GM12873 (cell line): ENCODE measurements around the gene NEU1.

Experiments used
- TF ChIP-seq, protein P1 (sequence below): IDR thresholded peaks from 2 replicates; pipeline ENCODE4 v1.5.1; 2012; ENCODE audit warnings: low read depth, mild to moderate bottlenecking, moderate library complexity, low read length, control low read depth; ENCODE audit not compliant: insufficient read depth; ENCODE audit errors: missing control alignments

NEU1 gene

GRCh38 chr6:31836474-31837368 is 25.9 kb downstream of the NEU1 start:
- TF ChIP-seq, protein P1, sequence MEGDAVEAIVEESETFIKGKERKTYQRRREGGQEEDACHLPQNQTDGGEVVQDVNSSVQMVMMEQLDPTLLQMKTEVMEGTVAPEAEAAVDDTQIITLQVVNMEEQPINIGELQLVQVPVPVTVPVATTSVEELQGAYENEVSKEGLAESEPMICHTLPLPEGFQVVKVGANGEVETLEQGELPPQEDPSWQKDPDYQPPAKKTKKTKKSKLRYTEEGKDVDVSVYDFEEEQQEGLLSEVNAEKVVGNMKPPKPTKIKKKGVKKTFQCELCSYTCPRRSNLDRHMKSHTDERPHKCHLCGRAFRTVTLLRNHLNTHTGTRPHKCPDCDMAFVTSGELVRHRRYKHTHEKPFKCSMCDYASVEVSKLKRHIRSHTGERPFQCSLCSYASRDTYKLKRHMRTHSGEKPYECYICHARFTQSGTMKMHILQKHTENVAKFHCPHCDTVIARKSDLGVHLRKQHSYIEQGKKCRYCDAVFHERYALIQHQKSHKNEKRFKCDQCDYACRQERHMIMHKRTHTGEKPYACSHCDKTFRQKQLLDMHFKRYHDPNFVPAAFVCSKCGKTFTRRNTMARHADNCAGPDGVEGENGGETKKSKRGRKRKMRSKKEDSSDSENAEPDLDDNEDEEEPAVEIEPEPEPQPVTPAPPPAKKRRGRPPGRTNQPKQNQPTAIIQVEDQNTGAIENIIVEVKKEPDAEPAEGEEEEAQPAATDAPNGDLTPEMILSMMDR, result no peak

- TF ChIP-seq, protein P1, result no peak
These were observed 26.6 kb downstream of the NEU1 start for GRCh38 chr6:31836047-31836473.

- TF ChIP-seq, protein P1, result no peak
These were observed 28.0 kb downstream of the NEU1 start for GRCh38 chr6:31834367-31835250.

DNA sequence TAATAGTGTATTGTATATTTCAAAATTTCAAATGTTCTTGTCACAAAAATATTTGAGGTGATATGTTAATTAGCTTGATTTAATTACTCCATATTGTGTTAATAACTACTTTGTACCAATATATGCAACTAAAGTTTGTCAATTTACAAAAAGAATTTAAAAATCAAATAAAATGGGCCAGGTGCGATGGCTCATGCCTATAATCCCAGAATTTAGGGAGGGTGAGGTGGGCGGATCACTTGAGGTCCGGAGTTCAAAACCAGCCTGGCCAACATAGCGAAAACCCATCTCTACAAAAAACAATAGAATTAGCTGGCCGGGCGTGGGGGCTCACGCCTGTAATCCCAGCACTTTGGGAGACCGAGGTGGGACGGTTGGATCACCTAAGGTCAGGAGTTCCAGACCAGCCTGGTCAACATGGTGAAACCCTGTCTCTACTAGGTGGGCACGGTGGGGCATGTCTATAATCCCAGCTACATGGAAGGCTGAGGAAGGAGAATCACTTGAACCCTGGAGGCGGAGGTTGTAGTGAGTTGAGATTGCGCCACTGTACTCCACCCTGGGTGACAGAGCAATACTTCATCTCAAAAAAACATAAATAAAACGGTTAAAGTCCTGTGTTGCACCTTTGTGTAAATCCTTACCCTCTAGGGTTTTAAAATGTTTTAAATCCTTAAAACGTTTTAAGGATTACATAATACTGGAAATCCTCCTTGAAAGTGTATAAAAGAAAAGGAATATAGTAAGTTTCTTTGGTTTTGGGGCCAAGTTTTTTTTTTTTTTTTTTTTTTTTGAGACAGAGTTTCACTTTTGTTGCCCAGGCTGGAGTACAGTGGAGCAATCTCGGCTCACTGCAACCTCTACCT is 31.0 kb downstream of the NEU1 start:
- TF ChIP-seq, protein P1, result no peak

- TF ChIP-seq, protein P1, result no peak
These were observed 31.7 kb downstream of the NEU1 start for GRCh38 chr6:31830886-31831335.

DNA sequence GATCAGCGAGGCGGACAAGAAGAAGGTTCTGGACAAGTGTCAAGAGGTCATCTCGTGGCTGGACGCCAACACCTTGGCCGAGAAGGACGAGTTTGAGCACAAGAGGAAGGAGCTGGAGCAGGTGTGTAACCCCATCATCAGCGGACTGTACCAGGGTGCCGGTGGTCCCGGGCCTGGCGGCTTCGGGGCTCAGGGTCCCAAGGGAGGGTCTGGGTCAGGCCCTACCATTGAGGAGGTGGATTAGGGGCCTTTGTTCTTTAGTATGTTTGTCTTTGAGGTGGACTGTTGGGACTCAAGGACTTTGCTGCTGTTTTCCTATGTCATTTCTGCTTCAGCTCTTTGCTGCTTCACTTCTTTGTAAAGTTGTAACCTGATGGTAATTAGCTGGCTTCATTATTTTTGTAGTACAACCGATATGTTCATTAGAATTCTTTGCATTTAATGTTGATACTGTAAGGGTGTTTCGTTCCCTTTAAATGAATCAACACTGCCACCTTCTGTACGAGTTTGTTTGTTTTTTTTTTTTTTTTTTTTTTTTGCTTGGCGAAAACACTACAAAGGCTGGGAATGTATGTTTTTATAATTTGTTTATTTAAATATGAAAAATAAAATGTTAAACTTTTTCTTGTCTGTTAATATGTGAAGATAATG is 32.9 kb downstream of the NEU1 start:
- TF ChIP-seq, protein P1, result peak; percentile 35
